Measurements from ENCODE around the gene SLC17A1. TPM values are rescaled to one million over a fixed set of nuclear protein-coding genes. Genes with fewer than 3 reads are reported as not detected.

SLC17A1 gene
- total and polyA plus RNA-seq, 7 donors = not detected

GRCh38 chr6:25788305-25788922 is 43.4 kb downstream of the SLC17A1 start:
- WGBS, 3 donors = 65 to 68% (median 68%) methylated on average over 4 of the region's 4 CpGs
- DNase-seq (peak in 1 of 2 donors; percentile 54), ATAC-seq (peak in 2 of 4 donors; percentile 55 to 59)
- Histone ChIP-seq H3K4me3 (no peak overlapping the region), H3K27me3 (ENCODE audit: insufficient read depth in 3 of 3, low read length in 2 of 3) (no peaks in the 10 kb centered on the region), H3K4me1 (no peaks in the 10 kb centered on the region), H3K36me3 (ENCODE audit: insufficient read depth in 1 of 2, low read depth in 1 of 2) (no peaks in the 10 kb centered on the region), H3K9me3 (no peaks in the 10 kb centered on the region), H3K27ac (no peak overlapping the region)
- TF ChIP-seq, protein P1, sequence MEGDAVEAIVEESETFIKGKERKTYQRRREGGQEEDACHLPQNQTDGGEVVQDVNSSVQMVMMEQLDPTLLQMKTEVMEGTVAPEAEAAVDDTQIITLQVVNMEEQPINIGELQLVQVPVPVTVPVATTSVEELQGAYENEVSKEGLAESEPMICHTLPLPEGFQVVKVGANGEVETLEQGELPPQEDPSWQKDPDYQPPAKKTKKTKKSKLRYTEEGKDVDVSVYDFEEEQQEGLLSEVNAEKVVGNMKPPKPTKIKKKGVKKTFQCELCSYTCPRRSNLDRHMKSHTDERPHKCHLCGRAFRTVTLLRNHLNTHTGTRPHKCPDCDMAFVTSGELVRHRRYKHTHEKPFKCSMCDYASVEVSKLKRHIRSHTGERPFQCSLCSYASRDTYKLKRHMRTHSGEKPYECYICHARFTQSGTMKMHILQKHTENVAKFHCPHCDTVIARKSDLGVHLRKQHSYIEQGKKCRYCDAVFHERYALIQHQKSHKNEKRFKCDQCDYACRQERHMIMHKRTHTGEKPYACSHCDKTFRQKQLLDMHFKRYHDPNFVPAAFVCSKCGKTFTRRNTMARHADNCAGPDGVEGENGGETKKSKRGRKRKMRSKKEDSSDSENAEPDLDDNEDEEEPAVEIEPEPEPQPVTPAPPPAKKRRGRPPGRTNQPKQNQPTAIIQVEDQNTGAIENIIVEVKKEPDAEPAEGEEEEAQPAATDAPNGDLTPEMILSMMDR (IDR thresholded peaks at IDR 0.05) = peak; percentile 27
- intact Hi-C loops (cut with DNase I) = loop anchor here in 1 of 2 donors (5.0 to 10.0 kb wide), 3 partner anchors 99 to 216 kb away; no protein-coding TSS in a partner anchor

DNA sequence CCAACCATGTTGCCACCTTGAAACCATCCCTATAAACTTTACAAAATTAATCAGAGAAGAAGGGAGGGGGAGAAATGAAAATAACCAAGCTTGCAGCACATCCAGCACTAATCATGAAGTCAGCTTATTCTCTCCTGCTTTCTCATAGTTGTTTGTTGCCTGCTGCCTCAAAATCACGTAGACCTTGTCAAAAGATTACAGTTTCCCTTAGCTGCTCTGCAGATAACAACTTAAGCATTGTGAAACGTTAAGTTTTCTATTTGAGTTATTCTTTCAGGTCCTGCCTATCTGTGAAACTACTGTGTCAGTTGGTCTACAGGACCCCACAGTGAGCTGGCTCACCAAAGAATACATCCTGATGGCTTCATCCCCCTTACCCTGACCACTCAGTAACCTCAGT is 44.4 kb downstream of the SLC17A1 start:
- Histone ChIP-seq H3K27ac (no peak overlapping the region), H3K9me3 (no peaks in the 10 kb centered on the region), H3K27me3 (ENCODE audit: insufficient read depth in 3 of 3, low read length in 2 of 3) (no peaks in the 10 kb centered on the region), H3K4me3 (no peak overlapping the region), H3K4me1 (no peaks in the 10 kb centered on the region), H3K36me3 (ENCODE audit: insufficient read depth in 1 of 2, low read depth in 1 of 2) (no peaks in the 10 kb centered on the region)
- 74 to 78% (median 77%) methylated on average over 2 of the region's 2 CpGs for WGBS, 3 donors
- no peak for ATAC-seq
- DNase-seq = no peak
- intact Hi-C loops (cut with DNase I) = loop anchor here in 1 of 2 donors (5.0 to 10.0 kb wide), 3 partner anchors 100 to 217 kb away; no protein-coding TSS in a partner anchor
- TF ChIP-seq, protein P1 (IDR thresholded peaks at IDR 0.05) = no peak

GRCh38 chr6:25781134-25781533 is 50.7 kb downstream of the SLC17A1 start:
- Histone ChIP-seq H3K36me3 (ENCODE audit: insufficient read depth in 1 of 2, low read depth in 1 of 2) (no peaks in the 10 kb centered on the region), H3K4me1 (no peaks in the 10 kb centered on the region), H3K27ac (no peak overlapping the region), H3K9me3 (no peaks in the 10 kb centered on the region), H3K27me3 (ENCODE audit: insufficient read depth in 3 of 3, low read length in 2 of 3) (no peaks in the 10 kb centered on the region), H3K4me3 (no peak overlapping the region)
- TF ChIP-seq, protein P1 (IDR thresholded peaks at IDR 0.05) = no peak
- intact Hi-C loops (cut with DNase I) = loop anchor here in 1 of 2 donors (10.0 kb wide), 2 partner anchors 144 to 224 kb away; no protein-coding TSS in a partner anchor
- DNase-seq (no peak), ATAC-seq (no peak)
- whole genome bisulfite sequencing, 3 donors = 75 to 100% (median 77%) methylated on average over 1 of the region's 1 CpG

- no peak for DNase-seq
- intact Hi-C loops (cut with DNase I) = no loop called here
- no peak for ATAC-seq
- Histone ChIP-seq H3K4me1 (no peaks in the 10 kb centered on the region), H3K27me3 (ENCODE audit: insufficient read depth in 3 of 3, low read length in 2 of 3) (no peaks in the 10 kb centered on the region), H3K27ac (no peak overlapping the region), H3K4me3 (no peak overlapping the region), H3K9me3 (no peaks in the 10 kb centered on the region), H3K36me3 (ENCODE audit: insufficient read depth in 1 of 2, low read depth in 1 of 2) (no peaks in the 10 kb centered on the region)
- TF ChIP-seq, protein P1 (IDR thresholded peaks at IDR 0.05) = no peak
- WGBS, 3 donors = 70 to 71% (median 70%) methylated on average over 4 of the region's 4 CpGs
These were observed 53.8 kb downstream of the SLC17A1 start for GRCh38 chr6:25777856-25778649.

All from psoas muscle (tissue), 8 donors.